IPS DF 4.7 (cell line): ENCODE measurements around the gene CHRNA4.

Experiments
- DNase-seq: peaks from one replicate; pipeline ENCODE4 v3.0.0-alpha.2; 2013; ENCODE audit warnings: low spot score; ENCODE audit errors: extremely low read depth

The CHRNA4 gene

GRCh38 chr20:63360850-63361518 lies at the start of gene CHRNA4:
Gene CHRNA4 (minus strand): TSS chr20:63361349. CDS start chr20:63361165, 184 bp downstream.
- no peak for DNase-seq

- DNase-seq = no peak
These were observed 48.8 kb upstream of the CHRNA4 start for GRCh38 chr20:63409834-63410435.

- DNase-seq = peak; percentile 30
These were observed 48.1 kb upstream of the CHRNA4 start for GRCh38 chr20:63409066-63409833.

- no peak for DNase-seq
These were observed 47.5 kb upstream of the CHRNA4 start for GRCh38 chr20:63408684-63409046.

- DNase-seq = no peak
These were observed 47.0 kb upstream of the CHRNA4 start for GRCh38 chr20:63407928-63408683.

GRCh38 chr20:63406617-63407245 lies 45.6 kb upstream of the CHRNA4 start:
- no peak for DNase-seq

GRCh38 chr20:63406011-63406410 lies 44.9 kb upstream of the CHRNA4 start:
- no peak for DNase-seq

- DNase-seq = no peak
These were observed 44.1 kb upstream of the CHRNA4 start for GRCh38 chr20:63405102-63405730.

GRCh38 chr20:63404129-63405085 lies 43.3 kb upstream of the CHRNA4 start:
- DNase-seq = no peak

- DNase-seq = no peak
These were observed 42.4 kb upstream of the CHRNA4 start for GRCh38 chr20:63403403-63404105.

- DNase-seq = no peak
These were observed 41.7 kb upstream of the CHRNA4 start for GRCh38 chr20:63402860-63403220.

- DNase-seq = no peak
These were observed 41.2 kb upstream of the CHRNA4 start for GRCh38 chr20:63402181-63402859.

- no peak for DNase-seq
These were observed 40.4 kb upstream of the CHRNA4 start for GRCh38 chr20:63401384-63402110.

- no peak for DNase-seq
These were observed 39.5 kb upstream of the CHRNA4 start for GRCh38 chr20:63400486-63401210.

GRCh38 chr20:63399596-63400375 lies 38.6 kb upstream of the CHRNA4 start:
- DNase-seq = no peak

- DNase-seq = no peak
These were observed 37.8 kb upstream of the CHRNA4 start for GRCh38 chr20:63398744-63399514.
